KOPT-K1 (cell line): ENCODE results near the gene OGA.

Experiments
- H3K27ac ChIP-seq: fragments of 200-600 bp; sonication (generic); 2 replicates; pipeline ENCODE4 v1.5.1; 2016; ENCODE audit warnings: antibody characterized with exemption, mild to moderate bottlenecking, low read depth, low read length; ENCODE audit not compliant: poor library complexity, severe bottlenecking
- H3K36me3 ChIP-seq: fragments of 200-600 bp; sonication (generic); 2 replicates; pipeline ENCODE4 v1.5.1; 2017; ENCODE audit warnings: antibody characterized with exemption, mild to moderate bottlenecking, low read length, moderate library complexity; ENCODE audit not compliant: insufficient read depth
- H3K9me3 ChIP-seq: fragments of 200-600 bp; sonication (generic); 2 replicates; pipeline ENCODE4 v1.5.1; 2017; ENCODE audit warnings: antibody characterized with exemption, low read length, mild to moderate bottlenecking; ENCODE audit not compliant: insufficient read depth, poor library complexity, severe bottlenecking

The OGA gene

GRCh38 chr10:101767966-101768790 lies 50.1 kb downstream of the OGA start:
- no peaks in the 10 kb centered on the region for H3K9me3 ChIP-seq
- H3K27ac ChIP-seq: no peak overlapping the region
- H3K36me3 ChIP-seq: no peaks in the 10 kb centered on the region

- H3K36me3 ChIP-seq: no peaks in the 10 kb centered on the region
- no peaks in the 10 kb centered on the region for H3K9me3 ChIP-seq
- H3K27ac ChIP-seq: no peak overlapping the region
These were observed 50.7 kb downstream of the OGA start for GRCh38 chr10:101767600-101767945.

- no peaks in the 10 kb centered on the region for H3K9me3 ChIP-seq
- H3K36me3 ChIP-seq: no peaks in the 10 kb centered on the region
- H3K27ac ChIP-seq: no peak overlapping the region
These were observed 51.3 kb downstream of the OGA start for GRCh38 chr10:101766753-101767599.

- no peaks in the 10 kb centered on the region for H3K36me3 ChIP-seq
- H3K27ac ChIP-seq: no peak overlapping the region
- no peaks in the 10 kb centered on the region for H3K9me3 ChIP-seq
These were observed 51.9 kb downstream of the OGA start for GRCh38 chr10:101766306-101766705.

GRCh38 chr10:101763141-101763846 lies 55.0 kb downstream of the OGA start:
- Histone ChIP-seq H3K27ac (no peak overlapping the region), H3K9me3 (no peaks in the 10 kb centered on the region), H3K36me3 (no peaks in the 10 kb centered on the region)

GRCh38 chr10:101762736-101763135 lies 55.5 kb downstream of the OGA start:
- Histone ChIP-seq H3K36me3 (no peaks in the 10 kb centered on the region), H3K9me3 (no peaks in the 10 kb centered on the region), H3K27ac (no peak overlapping the region)

- Histone ChIP-seq H3K36me3 (no peaks in the 10 kb centered on the region), H3K9me3 (no peaks in the 10 kb centered on the region), H3K27ac (no peak overlapping the region)
These were observed 57.0 kb downstream of the OGA start for GRCh38 chr10:101761226-101761625.

GRCh38 chr10:101760510-101760909 lies 57.7 kb downstream of the OGA start:
- Histone ChIP-seq H3K9me3 (no peaks in the 10 kb centered on the region), H3K27ac (no peak overlapping the region), H3K36me3 (no peaks in the 10 kb centered on the region)

GRCh38 chr10:101759309-101760247 lies 58.7 kb downstream of the OGA start:
- Histone ChIP-seq H3K27ac (no peak overlapping the region), H3K9me3 (no peaks in the 10 kb centered on the region), H3K36me3 (no peaks in the 10 kb centered on the region)

GRCh38 chr10:101758858-101759257 lies 59.4 kb downstream of the OGA start:
- Histone ChIP-seq H3K36me3 (no peaks in the 10 kb centered on the region), H3K9me3 (no peaks in the 10 kb centered on the region), H3K27ac (no peak overlapping the region)

GRCh38 chr10:101752241-101752640 lies 66.0 kb downstream of the OGA start:
- no peaks in the 10 kb centered on the region for H3K36me3 ChIP-seq

GRCh38 chr10:101749047-101750016 lies 68.9 kb downstream of the OGA start:
- H3K27ac ChIP-seq: no peak overlapping the region
- H3K36me3 ChIP-seq: no peaks in the 10 kb centered on the region
- no peaks in the 10 kb centered on the region for H3K9me3 ChIP-seq

More at GRCh38 chr10:101752241-101752640, 66.0 kb downstream of the OGA start:
- no peaks in the 10 kb centered on the region for H3K9me3 ChIP-seq
- H3K27ac ChIP-seq: no peak overlapping the region

GRCh38 chr10:101748496-101748895 lies 69.7 kb downstream of the OGA start:
- Histone ChIP-seq H3K27ac (no peak overlapping the region), H3K36me3 (no peaks in the 10 kb centered on the region)

More at GRCh38 chr10:101748496-101748895, 69.7 kb downstream of the OGA start:
- H3K9me3 ChIP-seq: no peaks in the 10 kb centered on the region
